Osteoblast (primary cell): Measurements from ENCODE around the gene TCF7L1. TPM values are rescaled to one million over a fixed set of nuclear protein-coding genes. Genes with fewer than 3 reads are reported as not detected.
A peak's percentile ranks its signal among the peaks of the same experiment; 100 is the strongest.

Source experiments
- DNase-seq: peaks from one replicate; pipeline ENCODE4 v3.0.0; 2011; ENCODE audit warnings: low spot score, mixed read lengths; ENCODE audit not compliant: insufficient read length; ENCODE audit errors: missing footprints
- H2AFZ ChIP-seq: 2 replicates; pipeline ENCODE4 v1.6.0; 2011; ENCODE audit warnings: mild to moderate bottlenecking, low read length
- H3K27ac ChIP-seq: 2 replicates; pipeline ENCODE4 v1.5.1; 2011; ENCODE audit warnings: mild to moderate bottlenecking, low read depth, low read length, moderate library complexity
- H3K27me3 ChIP-seq: 2 replicates; pipeline ENCODE4 v1.6.0; 2012; ENCODE audit warnings: mild to moderate bottlenecking, control low read depth, inconsistent platforms, low read length, moderate library complexity; ENCODE audit not compliant: insufficient read depth
- H3K36me3 ChIP-seq: 2 replicates; pipeline ENCODE4 v1.5.1; 2011; ENCODE audit warnings: mild to moderate bottlenecking, low read length, control low read depth, moderate library complexity; ENCODE audit not compliant: insufficient read depth
- H3K4me1 ChIP-seq: 2 replicates; pipeline ENCODE4 v1.5.1; 2011; ENCODE audit warnings: mild to moderate bottlenecking, low read length, control low read depth, moderate library complexity; ENCODE audit not compliant: insufficient read depth
- H3K4me2 ChIP-seq: 2 replicates; pipeline ENCODE4 v1.6.0; 2011; ENCODE audit warnings: mild to moderate bottlenecking, low read length; ENCODE audit not compliant: insufficient read depth
- H3K4me3 ChIP-seq: fragments of 200-600 bp; sonication (generic); 3 replicates; pipeline ENCODE4 v1.5.1; 2012; ENCODE audit warnings: mild to moderate bottlenecking, low read length, inconsistent platforms; ENCODE audit not compliant: insufficient read depth
- H3K79me2 ChIP-seq: 2 replicates; pipeline ENCODE4 v1.6.0; 2012; ENCODE audit warnings: mild to moderate bottlenecking, low read length, control low read depth, inconsistent platforms; ENCODE audit not compliant: insufficient read depth
- H3K9me3 ChIP-seq: 2 replicates; pipeline ENCODE4 v1.5.1; 2011; ENCODE audit warnings: low read depth, low read length, control low read depth
- H4K20me1 ChIP-seq: 2 replicates; pipeline ENCODE4 v1.6.0; 2012; ENCODE audit warnings: mild to moderate bottlenecking, low read length, control low read depth; ENCODE audit not compliant: insufficient read depth
- total RNA-seq: library from RNA; depleted of rRNA; stranded (reverse); fragments of >200 nt; gene quantifications from 2 replicates; pipeline ENCODE4 v1.2.3, GENCODE V29; 2012
- TF ChIP-seq, protein P1 (sequence below): IDR thresholded peaks from 2 replicates; pipeline ENCODE4 v1.5.1; 2011; ENCODE audit warnings: mild to moderate bottlenecking, low read depth, low read length, moderate library complexity; ENCODE audit errors: extremely low read depth

TCF7L1 gene
- total RNA-seq, 1 donor: 2.5 TPM

DNA sequence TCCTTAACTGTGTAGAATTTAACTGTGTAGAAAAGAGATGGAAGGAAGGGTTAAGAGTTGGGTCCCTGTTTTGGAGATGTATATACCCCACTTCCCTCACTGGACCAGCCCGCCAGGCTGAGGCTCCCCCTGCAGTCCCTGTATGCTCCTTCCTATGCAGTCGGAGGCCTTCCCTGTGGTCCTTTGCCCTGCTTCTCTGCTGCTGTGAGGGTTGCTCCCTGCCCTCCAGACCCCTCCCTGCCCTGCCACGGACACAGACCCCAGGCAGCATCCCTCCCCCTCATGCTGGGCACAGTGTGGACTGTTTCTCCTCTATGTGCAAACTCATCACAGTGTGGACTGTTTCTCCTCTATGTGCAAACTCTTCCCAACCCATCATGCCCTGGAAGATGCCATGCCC lies 105.9 kb downstream of the TCF7L1 start:
- no peak for DNase-seq
- Histone ChIP-seq H3K36me3 (no peaks in the 10 kb centered on the region), H3K4me3 (no peak overlapping the region), H3K4me2 (no peak overlapping the region), H2AFZ (no peak overlapping the region), H3K27ac (no peak overlapping the region), H3K27me3 (no peaks in the 10 kb centered on the region), H3K9me3 (no peaks in the 10 kb centered on the region), H3K4me1 (no peaks in the 10 kb centered on the region), H4K20me1 (peaks cover 26% of the 10 kb centered on the region), H3K79me2 (peaks cover 5% of the 10 kb centered on the region)
- TF ChIP-seq, protein P1, sequence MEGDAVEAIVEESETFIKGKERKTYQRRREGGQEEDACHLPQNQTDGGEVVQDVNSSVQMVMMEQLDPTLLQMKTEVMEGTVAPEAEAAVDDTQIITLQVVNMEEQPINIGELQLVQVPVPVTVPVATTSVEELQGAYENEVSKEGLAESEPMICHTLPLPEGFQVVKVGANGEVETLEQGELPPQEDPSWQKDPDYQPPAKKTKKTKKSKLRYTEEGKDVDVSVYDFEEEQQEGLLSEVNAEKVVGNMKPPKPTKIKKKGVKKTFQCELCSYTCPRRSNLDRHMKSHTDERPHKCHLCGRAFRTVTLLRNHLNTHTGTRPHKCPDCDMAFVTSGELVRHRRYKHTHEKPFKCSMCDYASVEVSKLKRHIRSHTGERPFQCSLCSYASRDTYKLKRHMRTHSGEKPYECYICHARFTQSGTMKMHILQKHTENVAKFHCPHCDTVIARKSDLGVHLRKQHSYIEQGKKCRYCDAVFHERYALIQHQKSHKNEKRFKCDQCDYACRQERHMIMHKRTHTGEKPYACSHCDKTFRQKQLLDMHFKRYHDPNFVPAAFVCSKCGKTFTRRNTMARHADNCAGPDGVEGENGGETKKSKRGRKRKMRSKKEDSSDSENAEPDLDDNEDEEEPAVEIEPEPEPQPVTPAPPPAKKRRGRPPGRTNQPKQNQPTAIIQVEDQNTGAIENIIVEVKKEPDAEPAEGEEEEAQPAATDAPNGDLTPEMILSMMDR: no peak

DNA sequence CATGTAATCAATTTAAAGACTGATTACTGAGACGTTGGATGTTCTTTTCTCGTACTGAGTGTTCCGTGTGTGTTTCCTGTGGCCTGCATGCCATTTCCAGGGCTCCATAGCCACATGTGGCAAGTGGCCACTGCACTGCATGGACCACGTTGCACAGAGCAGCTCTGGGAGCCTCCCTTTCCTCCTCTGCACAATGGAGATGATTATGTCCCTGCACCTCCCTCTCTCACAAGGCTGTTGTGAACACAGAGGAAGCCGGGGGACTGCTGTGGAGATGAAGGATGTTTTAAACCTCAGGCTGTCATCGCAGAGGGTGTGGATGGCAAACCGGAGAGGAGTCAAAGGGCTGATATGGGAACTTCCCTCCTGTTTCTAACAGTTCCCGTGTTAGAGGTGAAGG lies 106.9 kb downstream of the TCF7L1 start:
- Histone ChIP-seq H3K27ac (no peak overlapping the region), H2AFZ (no peak overlapping the region), H3K79me2 (peaks cover 11% of the 10 kb centered on the region), H3K4me1 (no peaks in the 10 kb centered on the region), H3K27me3 (no peaks in the 10 kb centered on the region), H3K9me3 (no peaks in the 10 kb centered on the region), H3K4me3 (no peak overlapping the region), H3K36me3 (no peaks in the 10 kb centered on the region), H4K20me1 (peaks cover 33% of the 10 kb centered on the region), H3K4me2 (no peak overlapping the region)
- TF ChIP-seq, protein P1: no peak
- DNase-seq: peak; percentile 73

DNA sequence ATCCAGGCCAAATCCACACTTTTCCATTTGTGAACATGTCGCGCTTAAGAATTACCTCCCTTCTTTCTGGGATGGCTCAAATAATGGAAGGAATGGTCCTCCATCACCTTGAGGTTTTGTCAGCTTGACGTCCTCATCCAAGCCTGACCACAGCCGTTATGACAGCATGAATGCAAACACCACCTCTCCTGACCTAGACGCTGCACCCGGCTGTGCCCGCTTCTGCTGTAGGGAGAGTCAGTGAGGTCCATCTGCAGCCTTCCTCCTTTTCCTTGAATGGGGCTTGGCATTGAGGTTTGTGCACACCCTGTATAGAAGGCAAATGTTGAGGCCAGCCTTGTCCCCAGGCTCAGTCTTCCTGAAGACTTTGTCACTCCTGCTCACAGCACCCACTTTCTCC lies 109.1 kb downstream of the TCF7L1 start:
- Histone ChIP-seq H3K27me3 (no peaks in the 10 kb centered on the region), H3K4me2 (no peak overlapping the region), H3K4me1 (peaks cover 13% of the 10 kb centered on the region), H2AFZ (no peak overlapping the region), H3K4me3 (no peak overlapping the region), H3K9me3 (no peaks in the 10 kb centered on the region), H3K27ac (no peak overlapping the region), H4K20me1 (peaks cover 20% of the 10 kb centered on the region), H3K79me2 (peaks cover 11% of the 10 kb centered on the region), H3K36me3 (no peaks in the 10 kb centered on the region)
- TF ChIP-seq, protein P1: no peak
- no peak for DNase-seq

DNA sequence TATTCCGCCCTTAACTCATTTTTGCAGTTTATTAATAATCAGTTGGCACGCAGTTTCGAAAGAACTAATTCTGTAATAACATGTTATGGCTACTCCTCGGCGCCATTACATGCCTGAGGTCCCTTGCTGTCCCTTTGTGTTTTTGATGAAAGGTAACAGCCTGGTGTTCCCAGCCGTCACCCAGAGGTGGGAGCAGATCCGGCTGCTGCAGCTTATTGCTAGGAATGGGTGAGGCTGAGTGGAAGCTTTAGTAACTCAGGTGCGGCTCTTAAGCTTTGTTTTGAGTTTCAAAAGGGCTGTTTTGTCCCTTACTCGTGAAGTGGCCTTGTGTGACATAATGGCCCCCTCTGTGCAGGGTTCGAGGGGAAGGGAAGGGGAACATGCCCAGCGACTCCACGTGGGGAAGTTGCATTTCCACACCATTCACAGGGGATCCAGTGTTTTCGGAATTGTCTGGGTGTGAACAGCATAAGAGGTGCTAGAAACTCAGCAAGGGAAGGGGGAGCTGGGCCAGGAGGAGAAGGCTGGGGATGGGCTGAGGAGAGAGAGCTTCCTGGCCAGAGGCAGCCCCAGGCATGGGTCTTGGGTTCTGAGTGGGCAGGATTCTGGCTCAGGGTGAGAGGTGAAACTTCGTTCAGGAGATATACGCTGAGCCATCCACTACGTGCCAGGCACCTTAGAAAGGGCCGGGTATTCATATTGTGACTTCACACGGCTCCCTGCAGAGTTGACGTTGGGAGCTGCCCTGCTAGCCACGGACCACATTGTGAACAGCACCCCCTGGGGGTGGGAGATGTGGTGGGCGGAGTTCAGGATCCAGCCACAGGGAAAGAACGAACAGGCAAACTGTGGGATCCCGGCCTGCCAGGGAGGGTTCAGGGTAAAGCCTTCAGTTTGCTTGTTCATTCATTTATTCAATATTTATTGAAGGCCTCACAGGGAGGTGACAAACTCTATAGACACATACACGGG lies 110.2 kb downstream of the TCF7L1 start:
- DNase-seq: no peak
- H3K79me2 ChIP-seq: peaks cover 13% of the 10 kb centered on the region
- peaks cover 17% of the 10 kb centered on the region for H3K4me1 ChIP-seq

More for the DNA sequence above, 110.2 kb downstream of the TCF7L1 start:
- no peak overlapping the region for H3K4me3 ChIP-seq
- H3K9me3 ChIP-seq: no peaks in the 10 kb centered on the region
- H3K36me3 ChIP-seq: no peaks in the 10 kb centered on the region
- TF ChIP-seq, protein P1: peak; percentile 54
- H4K20me1 ChIP-seq: peaks cover 17% of the 10 kb centered on the region
- no peak overlapping the region for H3K4me2 ChIP-seq
- H3K27me3 ChIP-seq: no peaks in the 10 kb centered on the region
- H3K27ac ChIP-seq: no peak overlapping the region
- H2AFZ ChIP-seq: no peak overlapping the region
